HG03108 (cell line): ENCODE measurements around the gene PLOD1.
"Not testable (repeated sequence)": the region's sequence is repeated elsewhere in the genome, so short reads cannot be mapped to it uniquely, and the experiment has no call there.

Source experiments
- ATAC-seq: cut with Tn5 transposase; IDR thresholded peaks from one replicate; pipeline ENCODE4 v1.9.1; 2021; ENCODE audit warnings: moderate library complexity; ENCODE audit not compliant: unreplicated experiment

PLOD1 gene

DNA sequence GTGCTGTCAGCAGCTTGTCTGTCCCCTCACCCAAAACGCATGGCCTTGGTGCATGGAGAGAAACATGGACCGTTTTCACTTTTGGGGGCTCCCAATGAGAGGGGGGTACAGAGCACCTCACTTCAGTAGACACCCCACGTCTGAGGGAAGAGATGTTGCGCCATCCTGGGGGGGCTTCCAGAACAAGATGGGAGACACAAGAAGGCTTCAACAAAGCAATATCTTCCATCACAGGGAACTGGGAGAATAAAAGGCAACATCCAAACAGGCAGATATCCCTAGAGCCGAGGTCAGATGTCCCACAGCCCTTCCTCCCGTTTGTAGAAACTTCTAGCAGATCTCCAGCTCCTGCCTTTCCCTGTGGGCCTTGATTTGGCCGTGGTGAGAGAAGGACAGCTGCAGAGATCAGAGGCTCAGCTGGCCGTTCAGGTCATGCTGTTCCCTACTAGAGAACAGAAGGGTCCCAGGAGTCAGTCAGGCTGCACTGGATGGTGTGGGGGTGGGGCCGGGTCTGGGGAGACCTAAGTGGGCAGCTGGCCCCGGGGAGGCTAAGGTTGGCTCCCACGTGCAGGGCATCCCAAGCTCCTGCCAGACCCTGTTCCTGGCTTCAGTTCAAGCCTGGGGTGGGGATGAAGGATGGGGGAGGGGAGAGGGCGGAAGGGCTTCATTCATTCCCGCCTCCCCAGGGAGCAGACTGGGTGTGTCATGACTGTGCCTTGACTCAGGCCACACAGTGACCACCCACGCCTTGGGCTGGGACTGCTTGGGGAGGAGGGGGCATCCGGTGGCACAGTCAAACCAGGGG, 4.4 kb downstream of the PLOD1 start:
- ATAC-seq = no peak

DNA sequence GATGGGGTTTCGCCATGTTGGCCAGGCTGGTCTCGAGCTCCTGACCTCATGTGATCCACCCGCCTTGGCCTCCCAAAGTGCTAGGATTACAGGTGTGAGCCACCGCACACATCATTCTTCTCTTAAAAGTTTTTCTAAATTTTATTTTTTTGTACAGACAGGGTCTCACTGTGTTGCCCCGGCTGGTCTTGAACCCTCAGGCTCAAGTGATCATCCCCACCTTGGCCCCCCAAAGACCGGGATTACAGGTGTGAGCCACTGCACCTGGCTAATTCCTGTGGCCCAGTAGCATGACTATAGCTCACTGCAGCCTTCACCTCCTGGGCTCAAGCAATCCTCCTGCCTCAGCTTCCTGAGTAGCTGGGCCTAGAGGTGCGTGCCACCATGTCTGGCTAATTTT, 5.3 kb downstream of the PLOD1 start:
- not testable (repeated sequence) for ATAC-seq

DNA sequence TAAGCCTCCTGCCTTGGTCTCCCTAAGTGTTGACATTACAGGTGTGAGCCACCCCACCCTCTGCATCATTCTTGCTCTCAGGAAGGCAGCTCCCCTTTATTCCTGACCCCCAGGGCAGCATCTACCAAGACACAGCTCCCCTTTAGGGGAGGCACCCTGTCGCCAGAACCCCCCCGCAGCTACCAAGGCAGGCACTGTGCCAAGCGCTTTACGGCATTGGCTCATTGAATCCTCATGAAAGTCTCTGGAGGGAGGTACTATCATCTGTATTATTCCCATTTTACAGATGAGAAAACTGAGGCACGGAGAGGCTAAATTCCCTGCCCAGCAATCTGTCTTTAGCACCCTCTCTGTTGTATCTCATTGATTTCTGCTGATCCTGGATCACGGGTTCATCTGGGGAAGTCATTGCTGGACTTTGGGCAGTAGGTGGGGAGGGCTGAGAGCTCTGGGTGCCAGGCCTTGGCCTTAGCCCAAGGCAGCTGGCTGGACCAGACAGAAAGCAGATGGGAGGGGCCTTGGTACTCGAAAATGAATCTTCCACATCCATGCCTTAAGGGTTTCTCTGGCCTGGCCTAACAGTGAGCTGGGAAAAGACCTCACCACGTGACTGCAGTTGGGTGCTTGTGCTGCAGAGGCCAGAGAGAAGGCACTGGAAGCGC, 5.9 kb downstream of the PLOD1 start:
- no peak for ATAC-seq

DNA sequence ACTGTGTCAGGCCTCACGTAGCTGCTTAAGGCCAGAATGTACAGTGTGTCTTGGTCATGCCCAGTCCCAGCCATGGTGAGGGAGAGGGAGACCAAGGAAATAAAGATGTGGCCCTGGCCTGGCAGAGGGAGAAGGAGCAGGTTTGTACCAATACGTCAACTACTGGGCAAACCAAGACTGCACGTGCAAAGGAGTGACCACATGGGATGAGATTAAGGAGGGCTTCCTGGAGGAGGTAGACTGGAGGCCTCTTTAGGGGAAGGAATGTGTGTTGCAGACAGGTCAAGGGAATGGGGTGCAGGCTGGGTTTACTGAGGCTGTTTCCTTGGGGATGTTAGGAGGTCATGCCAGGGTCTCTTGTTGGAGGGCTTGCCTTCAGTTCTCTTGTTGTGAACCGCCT, 7.8 kb downstream of the PLOD1 start:
- ATAC-seq = no peak

DNA sequence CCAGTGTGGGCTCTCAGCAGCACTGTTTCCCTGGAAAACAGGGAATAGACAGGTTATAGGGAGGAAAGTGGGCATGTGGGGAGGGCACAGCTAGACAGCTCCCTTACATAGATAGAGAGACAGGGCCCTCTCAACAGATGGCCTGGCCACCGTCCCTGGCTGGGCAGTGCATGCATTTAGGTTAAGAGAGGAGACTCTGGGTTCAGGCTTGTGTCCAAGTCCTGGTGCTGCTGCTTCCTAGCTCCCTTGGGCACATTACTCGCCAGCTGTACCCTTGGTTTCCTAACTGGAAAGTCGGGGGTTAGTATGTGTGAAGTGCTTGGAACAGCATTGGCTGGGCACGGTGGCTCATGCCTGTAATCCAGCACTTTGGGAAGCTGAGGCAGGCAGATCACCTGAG, 9.1 kb downstream of the PLOD1 start:
- no peak for ATAC-seq

DNA sequence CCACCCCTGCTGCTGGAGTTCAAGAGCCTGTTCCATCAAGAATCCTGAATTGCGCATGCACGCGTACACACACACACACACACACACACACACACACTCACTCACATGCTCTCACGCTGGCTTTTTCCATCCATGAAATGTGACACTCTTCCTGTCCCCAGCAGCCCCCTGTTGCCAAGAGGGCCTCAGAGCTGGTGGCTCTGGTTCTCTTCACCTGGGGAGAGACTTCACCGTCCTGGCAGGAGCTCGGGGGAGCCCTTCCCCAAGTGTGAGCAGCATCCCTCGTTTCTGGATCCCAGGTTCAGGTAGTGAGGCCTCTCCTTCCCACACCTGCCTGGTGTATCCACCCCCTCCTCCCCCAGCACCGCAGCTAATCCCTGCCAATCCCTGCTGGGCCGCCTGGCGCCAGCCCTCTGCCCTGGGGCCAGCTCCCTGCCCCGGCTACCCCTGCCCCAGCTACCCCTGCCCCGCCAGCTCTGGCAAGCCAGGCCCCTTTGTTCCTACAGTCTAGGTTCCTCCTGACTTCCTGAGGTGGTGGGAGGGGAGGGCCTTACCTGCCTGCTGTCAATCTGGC, 9.9 kb downstream of the PLOD1 start:
- ATAC-seq = no peak

DNA sequence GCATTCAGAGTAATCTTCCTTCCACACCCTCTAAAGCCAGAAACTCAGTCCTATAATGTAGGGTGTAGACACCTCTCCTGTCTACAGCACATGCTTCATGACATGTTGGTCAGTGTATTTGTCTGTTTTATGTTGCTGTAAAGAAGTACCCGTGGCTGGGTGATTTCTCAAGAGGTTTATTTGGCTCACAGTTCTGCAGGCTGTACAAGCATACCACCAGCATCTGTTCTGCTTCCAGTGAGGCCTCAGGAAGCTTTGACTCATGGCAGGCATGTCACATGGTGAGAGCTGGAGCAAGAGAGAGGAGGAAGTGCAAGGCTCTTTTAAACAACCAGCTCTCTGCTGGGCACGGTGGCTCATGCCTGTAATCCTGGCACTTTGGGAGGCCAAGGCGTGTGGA, 12.1 kb downstream of the PLOD1 start:
- ATAC-seq = no peak

DNA sequence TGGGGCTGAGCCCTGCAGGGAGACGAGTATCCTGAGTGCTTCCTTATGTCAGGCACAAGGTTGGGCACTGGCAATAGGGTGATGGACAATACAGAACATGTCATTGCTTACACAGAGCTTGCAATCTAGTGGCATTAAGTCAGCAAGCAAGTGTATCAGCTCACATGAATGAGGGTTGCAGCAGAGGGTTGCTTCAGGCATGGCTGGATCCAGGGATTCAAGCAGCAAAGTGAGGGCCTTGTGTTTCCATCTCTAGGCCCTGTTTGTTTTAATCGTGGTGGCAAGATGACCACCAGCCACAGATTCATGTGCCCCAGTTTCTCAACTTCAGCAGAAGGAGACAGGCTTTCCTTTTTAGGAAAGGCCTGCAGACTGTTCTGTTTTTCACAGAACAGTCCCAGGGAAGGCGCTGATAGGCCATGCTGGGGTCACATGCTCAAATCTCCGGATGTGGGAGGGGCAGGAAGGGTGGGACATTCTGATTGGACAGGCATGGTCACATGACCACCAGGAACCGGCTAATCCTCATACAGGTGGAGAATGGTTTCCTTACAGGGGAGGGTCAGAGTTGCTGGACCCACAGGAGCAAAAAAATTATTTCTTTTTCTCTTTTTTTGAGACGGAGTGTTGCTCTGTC, 14.4 kb downstream of the PLOD1 start:
- ATAC-seq = no peak

DNA sequence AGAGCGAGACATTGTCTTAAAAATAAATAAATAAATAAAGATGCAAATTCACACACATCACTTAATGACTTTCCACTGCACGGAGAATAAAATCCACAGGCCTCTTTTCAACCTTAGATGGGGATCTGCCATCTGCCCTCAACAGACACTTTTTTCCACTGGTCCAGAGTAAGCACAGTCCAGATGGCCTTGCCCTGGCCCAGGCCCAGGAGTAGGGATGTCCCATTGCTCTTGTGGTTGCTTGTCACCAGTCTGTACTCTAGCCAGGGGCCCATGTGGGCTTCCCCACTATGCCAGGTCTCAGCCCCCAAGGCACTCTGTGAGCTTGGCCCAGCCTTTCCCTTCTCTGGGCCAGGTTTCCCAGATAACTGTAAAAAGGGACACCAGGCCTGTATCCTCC, 17.4 kb downstream of the PLOD1 start:
- ATAC-seq = no peak

DNA sequence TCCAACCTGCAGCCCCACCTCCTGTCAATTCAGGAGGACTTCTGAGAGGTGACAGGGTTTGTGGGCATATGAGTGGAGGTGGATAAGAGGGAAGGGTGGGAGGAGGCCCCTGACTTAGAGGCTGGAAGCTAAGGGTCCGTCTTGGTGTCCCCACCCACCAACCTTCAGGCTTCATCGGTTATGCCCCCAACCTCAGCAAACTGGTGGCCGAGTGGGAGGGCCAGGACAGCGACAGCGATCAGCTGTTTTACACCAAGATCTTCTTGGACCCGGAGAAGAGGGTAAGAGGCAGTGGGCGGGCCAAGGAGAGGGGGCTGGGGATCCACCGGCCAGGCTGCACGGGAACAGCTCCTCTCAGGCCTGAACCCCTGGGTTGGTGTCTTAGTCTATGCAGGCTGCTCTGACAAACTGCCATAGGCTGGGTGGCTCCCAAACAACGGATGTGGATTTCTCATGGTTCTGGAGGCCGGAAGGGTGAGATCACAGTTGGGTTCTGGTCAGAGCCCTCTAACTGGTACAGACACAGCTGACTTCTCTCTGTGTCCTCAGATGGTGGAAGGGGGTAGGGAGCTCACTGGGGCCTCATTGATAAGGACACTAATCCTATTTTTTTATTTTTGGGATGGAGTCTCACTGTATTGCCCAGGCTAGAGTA, 18.1 kb downstream of the PLOD1 start:
- ATAC-seq = no peak

DNA sequence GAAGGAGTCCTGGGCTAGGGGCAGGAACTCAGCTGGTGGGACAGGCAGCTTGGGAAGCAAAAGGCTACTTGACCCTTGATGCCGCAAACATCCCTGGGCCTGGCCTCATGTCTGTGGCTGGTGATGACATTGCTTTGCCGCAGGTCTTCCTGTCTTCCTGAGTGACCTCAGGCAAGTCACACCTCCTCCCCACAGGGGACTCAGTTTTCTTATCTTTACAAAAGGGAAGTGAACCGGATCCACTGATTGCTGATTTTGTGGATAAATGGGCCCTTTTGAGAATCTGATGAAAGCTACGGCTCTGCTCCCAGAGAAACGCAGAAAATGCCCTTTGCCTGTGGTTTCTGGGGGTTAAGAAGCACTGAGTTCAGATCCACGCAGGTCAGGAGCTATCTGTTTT, 20.7 kb downstream of the PLOD1 start:
- no peak for ATAC-seq

DNA sequence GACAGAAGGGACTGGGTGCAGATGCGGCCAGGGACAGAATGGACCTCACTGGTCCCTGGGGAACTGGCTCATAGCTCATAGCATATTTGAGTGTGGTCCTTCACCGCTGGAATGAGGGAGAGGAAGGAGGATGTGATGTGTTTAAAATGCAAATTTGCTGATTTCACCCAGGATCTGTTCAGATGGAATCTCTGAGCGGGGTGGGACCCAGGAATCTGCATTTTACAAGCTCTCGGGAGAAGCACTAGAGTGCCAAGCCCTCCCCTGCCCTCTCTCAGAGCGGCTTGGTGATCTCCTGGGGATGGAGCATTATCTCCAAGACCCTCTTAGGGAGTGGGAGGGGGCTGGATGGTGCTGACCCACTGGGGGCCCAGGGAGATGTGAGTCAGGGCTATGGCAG, 22.9 kb downstream of the PLOD1 start:
- ATAC-seq = no peak

DNA sequence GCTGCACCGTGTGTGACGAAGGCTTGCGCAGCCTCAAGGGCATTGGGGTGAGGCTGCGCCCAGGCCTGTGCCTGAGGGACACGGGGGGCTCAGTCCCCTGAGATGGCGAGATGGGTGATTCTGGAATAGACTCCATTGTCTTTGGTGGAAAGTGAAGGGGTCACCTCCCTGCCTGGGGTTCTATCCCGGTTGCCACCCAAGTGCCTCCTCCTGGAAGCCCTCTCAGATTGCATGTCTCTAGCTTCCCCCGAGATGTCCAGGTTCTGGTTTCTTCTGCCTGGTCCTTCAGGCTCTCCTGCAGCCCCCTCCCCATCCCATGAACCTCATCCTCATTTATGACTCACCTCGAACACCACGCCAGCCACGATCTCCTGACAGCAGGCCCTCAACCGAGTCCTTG, 23.4 kb downstream of the PLOD1 start:
- ATAC-seq = no peak

DNA sequence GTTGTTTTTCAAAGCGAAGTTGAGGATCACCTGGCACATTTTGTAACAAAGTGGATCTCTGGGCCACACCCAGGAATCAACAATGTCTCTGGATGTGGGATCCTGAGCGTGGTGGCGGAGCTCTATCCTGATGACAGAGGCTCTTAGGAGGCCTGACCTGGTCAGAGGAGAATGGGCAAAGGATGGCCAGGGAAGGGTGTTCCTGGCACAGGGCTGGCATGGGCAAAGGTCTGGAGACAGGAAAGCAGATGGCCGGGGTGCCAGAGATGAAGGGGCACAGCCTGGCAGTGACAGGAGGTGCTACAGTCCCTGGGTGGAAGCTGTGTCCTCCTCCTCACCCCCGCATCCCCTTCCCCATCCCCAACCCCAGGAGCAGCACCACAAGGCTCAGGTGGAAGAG, 25.8 kb downstream of the PLOD1 start:
- ATAC-seq = no peak

DNA sequence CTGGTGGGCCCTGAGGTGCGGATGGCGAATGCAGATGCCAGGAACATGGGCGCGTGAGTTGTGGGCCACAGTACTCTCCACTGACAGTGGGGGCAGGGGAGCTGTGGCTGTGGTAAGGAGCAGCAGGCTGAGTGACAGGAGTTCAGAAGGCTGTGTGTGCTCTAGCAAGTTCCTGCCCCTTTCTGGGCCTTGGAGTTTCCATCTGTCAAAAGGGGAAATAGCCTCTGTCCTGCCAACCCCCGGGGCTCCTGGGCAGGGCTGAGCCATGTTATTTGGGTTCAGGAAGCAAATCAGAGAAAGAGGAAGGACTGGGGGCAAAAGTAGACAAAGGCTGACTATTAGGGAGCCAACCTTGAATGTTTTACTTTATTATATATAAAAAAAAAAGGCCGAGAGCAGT, 26.2 kb downstream of the PLOD1 start:
- no peak for ATAC-seq

DNA sequence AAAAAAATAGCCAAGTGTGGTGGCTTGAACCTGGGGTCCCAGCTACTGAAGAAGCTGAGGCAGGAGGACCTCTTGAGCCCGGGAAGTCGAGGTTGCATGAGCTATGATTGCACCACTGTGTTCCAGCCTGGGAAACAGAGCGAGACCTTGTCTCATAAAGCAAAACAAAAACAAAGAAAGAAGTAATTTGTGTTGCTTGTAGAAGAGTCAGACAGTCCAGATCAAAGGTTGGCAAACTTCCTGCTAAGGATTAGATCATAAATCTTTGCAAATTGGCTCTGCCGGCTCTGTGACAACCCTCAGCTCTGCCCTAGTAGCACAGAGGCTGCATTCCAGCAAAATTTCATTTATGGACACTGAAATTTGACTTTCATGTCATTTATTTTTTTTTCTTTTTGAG, 26.7 kb downstream of the PLOD1 start:
- ATAC-seq = no peak

DNA sequence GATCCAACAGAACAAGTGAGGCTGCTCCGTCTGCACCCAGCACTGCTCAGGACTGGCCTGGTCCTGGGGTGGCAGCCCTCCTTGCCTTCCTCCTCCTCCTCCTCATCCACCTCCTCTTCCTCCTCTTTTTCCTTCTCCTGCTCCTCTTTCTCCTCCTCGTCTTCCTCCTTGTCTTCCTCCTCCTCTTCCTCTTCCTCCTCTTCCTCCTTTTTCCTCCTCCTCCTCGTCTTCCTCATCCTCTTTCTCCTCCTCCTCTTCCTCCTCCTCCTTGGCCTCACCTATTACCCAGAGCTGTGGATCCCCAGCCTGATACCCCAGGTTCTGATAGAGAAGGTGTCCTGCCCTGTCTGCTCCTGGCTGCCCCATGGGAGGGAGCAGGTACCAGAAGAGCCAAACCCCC, 29.1 kb downstream of the PLOD1 start:
- ATAC-seq = no peak

DNA sequence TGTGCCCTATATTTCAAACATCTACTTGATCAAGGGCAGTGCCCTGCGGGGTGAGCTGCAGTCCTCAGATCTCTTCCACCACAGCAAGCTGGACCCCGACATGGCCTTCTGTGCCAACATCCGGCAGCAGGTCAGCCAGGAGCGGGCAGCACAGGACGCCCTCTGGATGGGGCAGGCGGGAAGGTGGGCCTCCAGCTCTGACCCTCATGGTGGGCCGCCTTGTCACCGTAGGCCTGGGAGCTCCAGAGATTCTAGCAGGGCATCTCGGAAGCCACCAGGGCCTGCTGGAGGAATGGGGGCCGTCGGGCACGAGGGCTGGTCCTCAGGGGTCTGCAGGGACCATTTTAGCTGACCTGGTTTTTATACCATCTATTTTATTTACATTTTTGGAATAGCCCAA, 30.1 kb downstream of the PLOD1 start:
- ATAC-seq = no peak

DNA sequence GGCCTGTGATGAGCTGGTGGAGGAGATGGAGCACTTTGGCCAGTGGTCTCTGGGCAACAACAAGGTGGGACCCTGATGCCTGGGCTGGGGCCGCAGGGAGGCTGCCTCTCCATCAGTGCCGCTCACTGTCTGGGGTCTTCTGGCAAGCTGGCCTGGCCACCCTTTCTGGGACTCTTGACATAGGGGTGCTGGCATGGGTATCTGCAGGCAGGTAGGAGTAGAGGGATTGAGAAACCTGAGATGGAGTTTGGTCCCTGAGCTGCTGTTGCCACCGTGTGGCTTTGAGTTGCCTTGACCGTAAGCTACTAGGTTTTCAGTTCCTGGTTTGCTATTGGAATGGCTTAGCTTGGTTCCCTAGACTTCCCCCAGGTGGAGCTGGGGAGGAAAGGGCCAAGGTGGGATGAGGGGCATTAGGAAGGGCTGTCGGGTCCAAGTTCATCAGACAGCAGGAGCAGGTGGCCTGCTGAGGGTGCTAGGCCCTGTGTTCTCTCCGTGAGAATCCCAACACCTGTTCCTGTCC, 32.6 kb downstream of the PLOD1 start:
- ATAC-seq = no peak

DNA sequence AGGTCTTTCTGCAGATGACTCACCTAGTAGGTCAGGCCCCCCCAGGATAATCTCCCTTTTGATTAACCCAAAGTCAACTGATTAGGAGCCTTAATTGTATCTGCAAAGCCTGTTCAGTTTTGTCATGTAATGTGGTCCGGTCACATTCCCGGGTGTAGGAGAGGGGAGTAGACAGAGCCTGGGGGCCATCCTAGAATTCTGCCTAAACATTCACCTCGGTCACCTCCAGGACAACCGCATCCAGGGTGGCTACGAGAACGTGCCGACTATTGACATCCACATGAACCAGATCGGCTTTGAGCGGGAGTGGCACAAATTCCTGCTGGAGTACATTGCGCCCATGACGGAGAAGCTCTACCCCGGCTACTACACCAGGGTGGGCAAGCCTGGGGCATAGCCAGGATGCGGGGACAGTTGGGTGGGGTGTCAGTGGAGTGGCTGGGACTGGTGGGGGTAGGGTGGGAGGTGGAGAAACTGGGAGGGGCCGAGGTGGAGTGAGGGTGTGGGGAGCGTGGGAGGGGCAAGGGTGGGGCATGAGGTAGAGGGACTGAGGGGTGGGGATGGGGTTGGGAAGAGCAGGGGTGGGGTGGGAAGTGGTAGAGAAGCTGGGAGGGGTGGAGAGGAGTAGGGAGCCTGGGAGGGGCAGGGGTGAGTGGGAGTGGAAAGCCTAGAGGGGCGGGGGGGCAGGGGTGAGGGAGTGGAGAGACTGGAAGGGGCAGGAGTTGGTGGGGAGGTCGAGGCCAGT, 36.1 kb downstream of the PLOD1 start:
- no peak for ATAC-seq
